Thyroid gland (tissue), 4 donors: ENCODE measurements around the gene HEPHL1. TPM values are rescaled to one million over a fixed set of nuclear protein-coding genes. Genes with fewer than 3 reads are reported as not detected.

Source experiments
- DNase-seq, 2 donors: peaks; one replicate each; pipeline ENCODE4 v3.0.0-alpha.2; 2019
- H3K27ac ChIP-seq, 3 donors: fragments of 200-600 bp; sonication (generic); 1 replicate in 2 of 3; 2 replicates in 1 of 3; pipeline ENCODE4 v1.5.1; 2016 to 2019; ENCODE audit warnings: mild to moderate bottlenecking in 1 of 3, moderate library complexity in 1 of 3
- H3K27me3 ChIP-seq: fragments of 200-600 bp; sonication (generic); one replicate; pipeline ENCODE4 v1.5.1; 2019
- H3K36me3 ChIP-seq, 2 donors: fragments of 200-600 bp; sonication (generic); one replicate each; pipeline ENCODE4 v1.5.1; 2016 to 2019
- H3K4me1 ChIP-seq, 2 donors: fragments of 200-600 bp; sonication (generic); one replicate each; pipeline ENCODE4 v1.5.1; 2017 to 2019
- H3K4me3 ChIP-seq, 3 donors: fragments of 200-600 bp; sonication (generic); replicated peaks in 1 of 3; 1 replicate in 2 of 3; 2 replicates in 1 of 3; pipeline ENCODE4 v1.5.1; 2016; ENCODE audit warnings: mild to moderate bottlenecking in 1 of 3
- H3K9me3 ChIP-seq: fragments of 200-600 bp; sonication (generic); one replicate; pipeline ENCODE4 v1.5.1; 2017
- CTCF ChIP-seq, 6 experiments: fragments of 200-600 bp in 3 of 6; fragments of 450-650 bp in 3 of 6; sonication (generic) in 3 of 6; IDR thresholded peaks; one replicate each; pipeline ENCODE4 v1.5.1; 2016 to 2019; ENCODE audit warnings: antibody characterized with exemption in 6 of 6, mild to moderate bottlenecking in 2 of 6, inconsistent platforms in 1 of 6, moderate library complexity in 1 of 6
- POLR2A ChIP-seq, 2 donors: fragments of 450-650 bp; IDR thresholded peaks; one replicate each; pipeline ENCODE4 v1.6.1; 2017; ENCODE audit warnings: antibody characterized with exemption in 2 of 2, mild to moderate bottlenecking in 2 of 2, moderate library complexity in 1 of 2
- WGBS, 2 donors: methylation state at CpG; one replicate each; pipeline ENCODE4 v1.1.5; 2017; 5-methylcytosine and 5-hydroxymethylcytosine counted together
- intact Hi-C: fragments of 100-400 bp; cut with DNase I; formaldehyde crosslinking; loops from one replicate; pipeline ENCODE4 v1.15.1; 2023
- total RNA-seq, 4 donors: library from RNA; depleted of rRNA; stranded (reverse); fragments of >200 nt; gene quantifications; one replicate each; pipeline ENCODE4 v1.2.3, GENCODE V29; 2016

The HEPHL1 gene
- total RNA-seq, 4 donors from 2014 or later = 0.21 to 0.24 TPM; not detected in 2

GRCh38 chr11:94144664-94145063, 123.5 kb downstream of the HEPHL1 start:
- H3K4me1 ChIP-seq = peaks cover 0 to 17% of the 10 kb centered on the region in 2 donors
- no peak overlapping the region for H3K27ac ChIP-seq
- intact Hi-C loops = no loop called here
- TF ChIP-seq CTCF (IDR thresholded peaks at IDR 0.05) = no peak
- no peak for TF ChIP-seq POLR2A (IDR thresholded peaks at IDR 0.05)
- no peaks in the 10 kb centered on the region for H3K9me3 ChIP-seq
- no peaks in the 10 kb centered on the region for H3K36me3 ChIP-seq
- H3K27me3 ChIP-seq = no peaks in the 10 kb centered on the region
- DNase-seq = no peak
- H3K4me3 ChIP-seq = no peak overlapping the region
- WGBS, 2 donors = 94 to 100% methylated on average over 1 of the region's 1 CpG

- no peak for DNase-seq
- Histone ChIP-seq H3K4me3 (no peak overlapping the region), H3K36me3 (no peaks in the 10 kb centered on the region), H3K9me3 (no peaks in the 10 kb centered on the region), H3K4me1 (peaks cover under 1 to 19% of the 10 kb centered on the region in 2 donors), H3K27me3 (no peaks in the 10 kb centered on the region), H3K27ac (no peak overlapping the region)
- TF ChIP-seq CTCF (IDR thresholded peaks at IDR 0.05) (no peak), POLR2A (IDR thresholded peaks at IDR 0.05) (no peak)
- intact Hi-C loops = no loop called here
- WGBS, 2 donors = 71 to 75% methylated on average over 2 of the region's 2 CpGs
Observed at GRCh38 chr11:94145431-94145830, 124.3 kb downstream of the HEPHL1 start.

- no peak for TF ChIP-seq POLR2A (IDR thresholded peaks at IDR 0.05)
- no peak for TF ChIP-seq CTCF (IDR thresholded peaks at IDR 0.05)
- Histone ChIP-seq H3K27me3 (no peaks in the 10 kb centered on the region), H3K4me3 (no peak overlapping the region), H3K9me3 (no peaks in the 10 kb centered on the region), H3K36me3 (no peaks in the 10 kb centered on the region), H3K4me1 (peaks cover 5 to 24% of the 10 kb centered on the region in 2 donors), H3K27ac (no peak overlapping the region)
- intact Hi-C loops = no loop called here
- 92% methylated on average over 4 of the region's 4 CpGs for WGBS, 2 donors
- DNase-seq = no peak
Observed at GRCh38 chr11:94145916-94146315, 124.8 kb downstream of the HEPHL1 start.

- H3K27me3 ChIP-seq = no peaks in the 10 kb centered on the region
- no peak for TF ChIP-seq CTCF (IDR thresholded peaks at IDR 0.05)
- no peak for TF ChIP-seq POLR2A (IDR thresholded peaks at IDR 0.05)
- H3K9me3 ChIP-seq = no peaks in the 10 kb centered on the region
- peaks cover 15 to 31% of the 10 kb centered on the region in 2 donors for H3K4me1 ChIP-seq
- intact Hi-C loops = no loop called here
- H3K4me3 ChIP-seq = no peak overlapping the region
- DNase-seq = no peak
- WGBS, 2 donors = 89 to 97% methylated on average over 9 of the region's 9 CpGs
- no peaks in the 10 kb centered on the region for H3K36me3 ChIP-seq
- no peak overlapping the region for H3K27ac ChIP-seq
Observed at GRCh38 chr11:94147433-94147845, 126.3 kb downstream of the HEPHL1 start.

GRCh38 chr11:94148189-94148588, 127.0 kb downstream of the HEPHL1 start:
- DNase-seq = no peak
- 81 to 82% methylated on average over 2 of the region's 2 CpGs for WGBS, 2 donors
- no peak for TF ChIP-seq CTCF (IDR thresholded peaks at IDR 0.05)
- no peak for TF ChIP-seq POLR2A (IDR thresholded peaks at IDR 0.05)
- Histone ChIP-seq H3K27me3 (no peaks in the 10 kb centered on the region), H3K4me1 (peaks cover 19 to 31% of the 10 kb centered on the region in 2 donors), H3K27ac (no peak overlapping the region), H3K4me3 (no peak overlapping the region), H3K9me3 (no peaks in the 10 kb centered on the region), H3K36me3 (no peaks in the 10 kb centered on the region)
- intact Hi-C loops = no loop called here
